NCI-H2171 (cell line): ENCODE measurements around the gene MICOS13.

Source experiments
- DNase-seq: peaks from one replicate; lab custom pipeline; 2025; lab: John Stamatoyannopoulos, UW

The MICOS13 gene

DNA sequence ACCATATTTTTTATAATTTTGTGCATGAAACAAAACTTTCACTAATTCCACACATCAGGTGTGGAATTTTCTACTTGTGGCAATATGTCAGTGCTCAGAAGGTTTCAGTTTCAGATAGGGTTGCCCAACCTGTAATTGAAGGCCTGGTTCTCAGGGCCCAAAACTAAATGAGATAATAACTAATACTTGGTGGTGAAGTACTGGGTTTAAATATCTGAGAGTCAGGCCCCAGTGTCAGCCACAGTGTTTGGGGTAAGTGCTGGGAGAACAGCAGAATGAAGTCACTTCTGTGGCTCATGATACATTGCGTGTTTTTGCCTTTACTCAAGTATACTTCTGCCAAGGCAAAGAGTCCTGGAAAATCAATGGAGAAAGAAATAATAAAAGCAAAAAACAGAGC, 51.9 kb downstream of the MICOS13 start:
- no peak for DNase-seq
